ENCODE results near the gene NDUFAF3.

The NDUFAF3 gene

DNA sequence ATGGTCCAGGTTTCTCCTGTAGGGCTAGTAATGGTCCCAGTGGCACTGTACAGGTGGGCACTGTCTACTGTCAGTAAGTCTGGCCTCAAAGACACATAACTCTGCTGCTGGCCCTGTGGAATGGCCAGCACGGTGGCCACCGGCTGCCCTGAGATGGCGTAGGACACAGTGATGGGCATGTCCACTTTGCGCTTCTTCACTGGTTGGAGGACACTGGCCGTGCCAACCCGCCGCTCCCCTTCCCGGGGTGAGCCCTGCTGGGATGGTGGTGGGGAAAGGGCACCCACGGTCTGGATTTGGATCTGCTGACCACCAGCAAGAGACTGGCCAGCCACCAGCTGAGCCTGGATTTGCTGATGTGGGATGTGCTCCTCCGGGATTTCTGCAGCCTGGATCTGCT is 35.3 kb downstream of the NDUFAF3 start:
- Histone ChIP-seq H3K9ac (ENCODE audit: low read length) (no peak overlapping the region), H3K36me3 (ENCODE audit: control insufficient read depth, insufficient read depth, low read length) (peaks cover 19% of the 10 kb centered on the region), H3K27ac (ENCODE audit: low read depth, low read length) (no peak overlapping the region), H3K27me3 (ENCODE audit: control insufficient read depth, insufficient read depth, low read length) (no peaks in the 10 kb centered on the region), H3K4me3 (ENCODE audit: low read length) (no peak overlapping the region), H3K4me1 (ENCODE audit: control insufficient read depth, insufficient read depth, low read length) (no peaks in the 10 kb centered on the region)

DNA sequence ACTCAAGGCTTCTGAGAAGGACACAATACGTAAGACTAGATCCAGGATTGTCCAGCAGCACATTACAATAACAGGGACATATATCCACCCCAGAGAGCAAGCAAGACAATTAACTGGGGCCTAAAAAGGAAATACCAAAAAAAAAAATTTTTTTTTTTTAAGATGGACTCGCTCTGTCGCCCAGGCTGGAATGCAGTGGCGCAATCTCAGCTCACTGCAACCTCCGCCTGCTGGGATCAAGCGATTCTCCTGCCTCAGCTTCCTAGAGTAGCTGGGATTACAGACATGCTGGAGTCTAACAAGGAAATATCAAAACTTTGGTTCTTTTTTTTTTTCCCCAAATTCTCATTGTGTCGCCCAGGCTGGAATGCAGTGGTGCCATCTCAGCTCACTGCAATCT is 36.1 kb downstream of the NDUFAF3 start:
- Histone ChIP-seq H3K27me3 (ENCODE audit: control insufficient read depth, insufficient read depth, low read length) (no peaks in the 10 kb centered on the region), H3K4me1 (ENCODE audit: control insufficient read depth, insufficient read depth, low read length) (no peaks in the 10 kb centered on the region), H3K36me3 (ENCODE audit: control insufficient read depth, insufficient read depth, low read length) (peaks cover 18% of the 10 kb centered on the region), H3K27ac (ENCODE audit: low read depth, low read length) (no peak overlapping the region), H3K9ac (ENCODE audit: low read length) (no peak overlapping the region), H3K4me3 (ENCODE audit: low read length) (no peak overlapping the region)
